IMR-90 (cell line): Measurements from ENCODE around the gene CBR1.

Experiments
- BHLHE40 ChIP-seq: fragments of 150-350 bp; IDR thresholded peaks from 2 replicates; pipeline ENCODE4 v1.6.1; 2016; ENCODE audit warnings: mild to moderate bottlenecking, low read depth, low read length
- CEBPB ChIP-seq: IDR thresholded peaks from 2 replicates; pipeline ENCODE4 v1.6.1; 2012; ENCODE audit warnings: low read depth, low read length, improper control_type of control experiment
- CHD1 ChIP-seq: IDR thresholded peaks from 2 replicates; pipeline ENCODE4 v1.6.1; 2012; ENCODE audit warnings: low read depth, low read length, improper control_type of control experiment
- CTCF ChIP-seq: conservative IDR thresholded peaks from 2 replicates; pipeline ENCODE4 v1.5.1; 2012; ENCODE audit warnings: mild to moderate bottlenecking, low read depth, low read length, improper control_type of control experiment
- ELK1 ChIP-seq: fragments of 150-350 bp; IDR thresholded peaks from 2 replicates; pipeline ENCODE4 v1.6.1; 2016; ENCODE audit warnings: low read depth, mild to moderate bottlenecking, low read length, moderate library complexity, borderline replicate concordance
- FOS ChIP-seq: fragments of 150-350 bp; IDR thresholded peaks from 2 replicates; pipeline ENCODE4 v1.6.1; 2016; ENCODE audit warnings: low read depth, low read length
- MXI1 ChIP-seq: IDR thresholded peaks from 2 replicates; pipeline ENCODE4 v1.6.1; 2012; ENCODE audit warnings: low read depth, mild to moderate bottlenecking, low read length, moderate library complexity, borderline replicate concordance
- POLR2A ChIP-seq: IDR thresholded peaks from 2 replicates; pipeline ENCODE4 v1.6.1; 2012; ENCODE audit warnings: mild to moderate bottlenecking, low read depth, low read length
- RAD21 ChIP-seq: IDR thresholded peaks from 2 replicates; pipeline ENCODE4 v1.6.1; 2012; ENCODE audit warnings: low read length, improper control_type of control experiment
- RCOR1 ChIP-seq: IDR thresholded peaks from 2 replicates; pipeline ENCODE4 v1.6.1; 2012; ENCODE audit warnings: mild to moderate bottlenecking, low read length, improper control_type of control experiment; ENCODE audit not compliant: insufficient replicate concordance
- RFX5 ChIP-seq: IDR thresholded peaks from 2 replicates; pipeline ENCODE4 v1.8.0; 2012; ENCODE audit warnings: low read depth, mild to moderate bottlenecking, low read length, moderate library complexity
- SMC3 ChIP-seq: fragments of 150-350 bp; IDR thresholded peaks from 2 replicates; pipeline ENCODE4 v1.6.1; 2016; ENCODE audit warnings: low read depth, mild to moderate bottlenecking, antibody characterized with exemption, low read length, moderate library complexity
- TF ChIP-seq, protein P1 (sequence below): fragments of 150-350 bp; IDR thresholded peaks from 2 replicates; pipeline ENCODE4 v1.6.1; 2017; ENCODE audit warnings: mild to moderate bottlenecking, antibody characterized with exemption, low read length, low read depth

- TF ChIP-seq CTCF = no peak
- TF ChIP-seq RAD21 = no peak
- TF ChIP-seq POLR2A = no peak
- TF ChIP-seq ELK1 = no peak
- TF ChIP-seq BHLHE40 = no peak
- TF ChIP-seq MXI1 = no peak
- no peak for TF ChIP-seq SMC3
- no peak for TF ChIP-seq CEBPB
- TF ChIP-seq, protein P1, sequence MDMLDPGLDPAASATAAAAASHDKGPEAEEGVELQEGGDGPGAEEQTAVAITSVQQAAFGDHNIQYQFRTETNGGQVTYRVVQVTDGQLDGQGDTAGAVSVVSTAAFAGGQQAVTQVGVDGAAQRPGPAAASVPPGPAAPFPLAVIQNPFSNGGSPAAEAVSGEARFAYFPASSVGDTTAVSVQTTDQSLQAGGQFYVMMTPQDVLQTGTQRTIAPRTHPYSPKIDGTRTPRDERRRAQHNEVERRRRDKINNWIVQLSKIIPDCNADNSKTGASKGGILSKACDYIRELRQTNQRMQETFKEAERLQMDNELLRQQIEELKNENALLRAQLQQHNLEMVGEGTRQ = no peak
- no peak for TF ChIP-seq RFX5
- no peak for TF ChIP-seq FOS
- no peak for TF ChIP-seq CHD1
- no peak for TF ChIP-seq RCOR1
Measured at GRCh38 chr21:36087362-36088138, 17.7 kb downstream of the CBR1 start.
